CD4-positive, alpha-beta T cell treated with Interleukin-17A for 4 hours (primary cell): Measurements from ENCODE around the gene AKR1C4.
"Not testable (repeated sequence)": the region's sequence is repeated elsewhere in the genome, so short reads cannot be mapped to it uniquely, and the experiment has no call there.

Experiments
- DNase-seq: peaks from one replicate; pipeline ENCODE4 v3.0.0-alpha.2; 2020; ENCODE audit warnings: mixed read lengths

Gene AKR1C4

GRCh38 chr10:5209776-5210175, 13.1 kb downstream of the AKR1C4 start:
- DNase-seq, result not testable (repeated sequence)

- peak; percentile 19 for DNase-seq
These were observed 13.6 kb downstream of the AKR1C4 start for GRCh38 chr10:5210261-5210660.

GRCh38 chr10:5211696-5212536, 15.3 kb downstream of the AKR1C4 start:
- no peak for DNase-seq

GRCh38 chr10:5216801-5217200, 20.2 kb downstream of the AKR1C4 start:
- no peak for DNase-seq

DNA sequence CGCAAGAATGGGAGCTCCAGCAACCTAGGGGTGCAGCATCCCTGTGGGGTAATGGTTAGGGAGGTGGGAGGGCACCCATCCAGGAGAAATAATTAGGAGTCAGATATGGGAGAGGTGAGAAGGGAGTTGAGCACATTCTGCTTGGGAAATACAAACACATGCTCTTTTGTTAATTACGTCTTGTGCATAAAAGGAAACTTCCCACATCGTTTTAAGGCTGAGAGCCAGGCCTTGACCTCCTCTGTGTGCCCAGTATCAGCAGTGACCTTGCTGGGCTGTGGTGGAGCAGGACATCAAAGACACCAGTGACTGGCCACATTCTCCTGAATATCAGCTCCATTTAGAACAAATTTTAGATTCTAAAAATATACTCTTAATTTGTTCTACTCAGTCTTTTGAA, 22.6 kb downstream of the AKR1C4 start:
- no peak for DNase-seq

GRCh38 chr10:5222942-5223341, 26.3 kb downstream of the AKR1C4 start:
- not testable (repeated sequence) for DNase-seq

- no peak for DNase-seq
These were observed 32.4 kb downstream of the AKR1C4 start for GRCh38 chr10:5229019-5229418.

GRCh38 chr10:5233324-5233723, 36.7 kb downstream of the AKR1C4 start:
- no peak for DNase-seq

DNA sequence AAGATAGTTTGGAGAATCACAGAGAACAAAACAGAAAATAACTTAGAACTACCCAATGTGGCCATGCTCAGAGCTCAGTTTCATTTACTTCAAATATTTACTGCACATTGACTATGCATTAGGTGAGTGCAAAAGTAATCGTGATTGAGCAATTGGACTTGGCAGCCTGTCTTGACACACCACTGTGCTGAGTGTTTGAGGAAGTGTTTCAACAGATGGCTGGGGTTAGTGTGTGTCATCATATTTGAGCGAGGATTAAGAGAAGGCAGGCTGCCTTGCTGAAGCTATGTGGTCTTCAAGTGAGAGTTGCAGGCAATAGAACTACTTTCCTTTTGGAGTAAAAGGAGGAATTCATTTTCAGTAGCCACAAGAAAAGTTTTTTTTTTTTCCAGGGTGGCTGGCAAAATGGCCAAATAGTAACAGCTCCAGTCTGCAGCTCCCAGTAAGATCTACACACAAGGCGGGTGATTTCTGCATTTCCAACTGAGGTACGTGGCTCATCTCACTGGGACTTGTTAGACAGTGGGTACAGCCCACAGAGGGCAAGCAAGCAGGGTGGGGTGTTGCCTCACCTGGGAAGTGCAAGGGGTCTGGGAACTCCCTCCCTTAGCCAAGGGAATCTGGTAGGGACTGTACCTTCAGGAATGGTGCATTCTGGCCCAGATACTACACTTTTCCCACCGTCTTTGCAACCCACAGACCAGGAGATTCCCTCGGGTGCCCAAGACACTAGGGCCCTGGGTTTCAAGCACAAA, 37.6 kb downstream of the AKR1C4 start:
- DNase-seq, result no peak

GRCh38 chr10:5237541-5237940, 40.9 kb downstream of the AKR1C4 start:
- DNase-seq, result not testable (repeated sequence)

DNA sequence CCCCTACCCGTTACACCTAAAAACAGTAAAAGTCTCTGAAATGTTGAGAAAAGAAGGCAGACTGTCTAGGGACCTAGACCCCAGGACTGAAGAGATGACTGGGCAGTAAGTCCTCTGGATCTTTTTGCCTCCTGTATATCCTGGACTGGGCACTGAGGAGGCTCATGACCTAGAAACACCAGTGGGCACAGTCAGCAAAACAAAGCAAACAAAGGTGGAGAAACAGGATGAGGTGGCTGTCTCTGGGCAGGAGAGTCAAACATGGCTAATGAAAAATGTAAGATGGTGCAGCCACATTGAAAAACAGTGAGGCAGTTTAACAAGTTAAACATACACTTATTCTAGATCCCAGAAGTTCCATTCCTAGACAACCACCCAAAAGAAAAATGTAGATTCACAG, 45.9 kb downstream of the AKR1C4 start:
- DNase-seq, result no peak

GRCh38 chr10:5243521-5243987, 46.9 kb downstream of the AKR1C4 start:
- no peak for DNase-seq

DNA sequence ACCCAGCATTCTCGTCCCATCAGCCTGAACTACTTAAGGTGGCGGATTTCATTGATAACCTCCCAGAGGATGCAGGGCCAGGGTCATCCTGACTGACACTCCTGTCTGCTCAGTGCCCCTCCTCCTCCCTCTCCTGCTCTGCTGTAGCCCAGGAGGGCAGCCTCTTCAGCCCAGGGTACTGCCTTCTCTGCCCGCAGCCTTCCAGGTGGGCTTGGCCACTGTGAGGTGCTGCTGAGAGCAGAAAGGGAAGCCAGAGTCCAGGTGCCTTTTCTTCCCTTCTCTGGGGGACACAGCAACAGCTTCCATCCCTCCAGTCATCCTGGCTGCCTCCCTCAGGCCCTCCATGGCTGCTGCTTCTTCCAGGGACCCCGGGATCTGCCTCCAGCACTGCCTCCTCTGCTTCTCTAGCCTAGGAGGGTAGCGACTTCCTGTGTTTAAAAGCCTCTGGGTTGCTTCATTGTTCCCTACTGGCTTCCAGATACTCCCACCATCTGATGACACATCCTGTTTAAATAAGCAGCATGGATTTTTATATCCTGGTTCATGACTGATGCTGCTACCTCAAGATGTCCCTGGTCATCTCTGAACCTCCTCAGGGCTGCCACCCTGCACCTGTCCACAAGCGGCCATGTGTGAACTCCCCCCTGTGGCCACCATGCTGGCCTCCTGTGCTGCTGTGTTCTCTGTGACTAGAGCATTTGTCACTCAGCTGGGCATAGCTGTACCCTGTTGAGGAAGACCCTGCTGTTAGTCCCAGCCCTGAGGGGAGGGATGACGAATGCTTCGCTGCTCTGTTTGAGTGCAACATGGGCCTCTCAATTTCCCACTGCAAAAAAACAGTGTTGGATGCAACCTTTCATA, 55.8 kb downstream of the AKR1C4 start:
- DNase-seq, result peak; percentile 34

- no peak for DNase-seq
These were observed 57.9 kb downstream of the AKR1C4 start for GRCh38 chr10:5254488-5254887.

DNA sequence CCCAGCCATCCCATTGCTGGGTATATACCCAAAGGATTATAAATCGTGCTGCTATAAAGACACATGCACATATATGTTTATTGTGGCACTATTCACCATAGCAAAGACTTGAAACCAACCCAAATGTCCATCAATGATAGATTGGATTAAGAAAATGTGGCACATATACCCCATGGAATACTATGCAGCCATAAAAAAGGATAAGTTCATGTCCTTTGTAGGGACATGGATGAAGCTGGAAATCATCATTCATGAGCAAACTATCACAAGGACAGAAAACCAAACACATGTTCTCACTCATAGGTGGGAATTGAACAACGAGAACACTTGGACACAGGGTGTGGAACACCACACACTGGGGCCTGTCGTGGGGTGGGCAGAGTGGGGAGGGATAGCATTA, 61.1 kb downstream of the AKR1C4 start:
- DNase-seq, result not testable (repeated sequence)

GRCh38 chr10:5259132-5259951, 62.7 kb downstream of the AKR1C4 start:
- DNase-seq, result no peak

DNA sequence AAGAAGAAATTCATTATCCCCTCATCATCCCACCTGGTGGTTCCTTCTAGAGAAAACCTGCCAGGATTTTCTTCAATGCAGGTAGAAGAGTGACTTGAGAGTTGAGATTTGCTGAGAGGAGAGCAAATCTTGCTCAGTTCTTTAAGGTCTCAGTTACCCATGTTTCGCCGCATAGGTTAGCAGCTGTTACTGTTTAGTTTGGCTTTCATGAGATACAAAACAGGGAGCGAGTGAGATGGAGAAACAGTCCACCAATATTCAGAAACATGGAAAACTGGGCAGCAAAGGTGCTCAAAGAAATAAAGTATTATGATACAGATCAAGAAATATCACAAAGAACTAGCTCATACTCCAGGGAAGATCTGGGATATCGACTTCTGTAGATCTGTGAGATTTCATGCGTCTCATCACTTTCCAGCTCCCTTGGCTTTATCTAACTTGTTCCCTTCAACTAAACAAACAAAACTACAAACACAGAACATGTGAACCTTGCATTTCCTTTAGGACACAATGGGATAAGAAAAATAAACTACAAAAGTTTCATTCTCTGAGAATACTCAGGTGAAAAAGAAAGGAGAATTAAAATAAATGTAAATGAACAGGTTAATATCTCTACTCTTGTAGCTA, 63.4 kb downstream of the AKR1C4 start:
- no peak for DNase-seq

DNA sequence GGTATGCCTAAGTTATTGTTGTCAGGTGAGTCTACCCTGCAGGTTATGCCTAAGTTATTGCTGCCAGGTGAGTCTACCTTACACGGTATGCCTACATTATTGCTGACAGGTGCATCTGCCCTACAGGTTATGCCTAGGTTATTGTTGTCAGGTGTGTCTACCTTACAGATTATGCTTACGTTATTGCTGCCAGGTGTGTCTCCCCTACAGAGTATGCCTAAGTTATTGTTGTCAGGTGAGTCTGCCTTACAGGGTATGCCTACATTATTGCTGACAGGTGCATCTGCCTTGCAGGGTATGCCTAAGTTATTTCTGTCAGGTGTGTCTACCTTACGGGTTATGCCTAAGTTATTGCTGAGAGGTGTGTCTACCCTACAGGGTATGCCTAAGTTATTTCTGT, 64.2 kb downstream of the AKR1C4 start:
- DNase-seq, result no peak

GRCh38 chr10:5265139-5265538, 68.5 kb downstream of the AKR1C4 start:
- DNase-seq, result no peak

GRCh38 chr10:5266351-5266750, 69.7 kb downstream of the AKR1C4 start:
- no peak for DNase-seq

DNA sequence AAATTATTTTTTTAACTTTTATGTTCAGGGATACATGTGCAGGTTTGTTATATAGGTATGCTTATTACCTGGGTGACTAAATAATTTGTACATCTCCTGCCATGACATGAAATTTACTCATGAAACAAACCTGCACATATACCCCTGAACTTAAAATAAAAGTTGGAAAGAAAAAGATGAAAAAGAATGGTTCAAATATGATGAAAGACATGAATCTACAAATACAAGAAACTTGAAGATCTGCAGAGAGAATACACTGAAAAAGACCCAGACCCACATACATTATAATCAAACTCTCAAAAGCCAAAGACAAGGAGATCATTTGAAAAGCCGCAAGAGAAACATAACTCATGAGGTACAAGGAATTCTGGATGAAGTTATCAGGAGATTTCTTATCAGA, 70.2 kb downstream of the AKR1C4 start:
- DNase-seq, result no peak

DNA sequence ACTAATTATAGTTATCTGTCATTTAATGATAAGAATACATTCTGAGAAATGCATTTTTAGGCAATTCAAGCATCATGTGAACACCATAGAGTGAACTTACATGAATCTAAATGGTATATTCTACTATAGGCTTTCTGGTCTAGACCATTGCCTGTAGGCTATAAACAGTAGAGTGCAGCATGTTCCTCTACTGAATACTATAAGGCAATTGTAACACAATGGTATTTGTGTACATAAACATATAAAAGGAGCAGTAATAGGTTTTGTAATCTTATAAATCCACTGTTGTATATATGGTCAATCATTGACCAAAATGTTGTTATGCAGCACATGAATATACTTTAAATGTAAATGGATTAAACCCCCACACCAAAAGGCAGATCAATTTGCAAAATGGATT, 71.6 kb downstream of the AKR1C4 start:
- DNase-seq, result no peak
